T1000 (cell line): Measurements from ENCODE around the gene MAT2B.

Experiments used
- DNase-seq: peaks from one replicate; lab custom pipeline; 2025; ENCODE audit warnings: mixed read lengths; lab: John Stamatoyannopoulos, UW

Gene MAT2B

DNA sequence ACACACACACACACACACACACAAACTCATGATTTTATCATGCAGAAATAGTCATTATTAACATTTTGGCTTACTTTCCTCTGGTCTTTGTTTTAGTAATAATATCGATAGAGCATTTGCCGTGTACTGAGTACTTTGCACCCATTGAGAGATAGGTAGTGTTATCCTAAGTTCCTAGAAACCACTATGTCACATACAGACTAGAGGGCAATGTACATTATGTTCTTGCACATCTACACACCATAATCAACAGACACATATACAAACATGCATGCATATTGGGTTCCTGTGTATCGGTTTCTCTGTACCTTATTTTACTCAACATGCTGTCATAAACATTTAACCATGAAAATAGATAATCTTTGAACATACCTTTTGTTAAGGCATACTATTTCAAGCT is 45.7 kb downstream of the MAT2B start:
- DNase-seq = no peak

DNA sequence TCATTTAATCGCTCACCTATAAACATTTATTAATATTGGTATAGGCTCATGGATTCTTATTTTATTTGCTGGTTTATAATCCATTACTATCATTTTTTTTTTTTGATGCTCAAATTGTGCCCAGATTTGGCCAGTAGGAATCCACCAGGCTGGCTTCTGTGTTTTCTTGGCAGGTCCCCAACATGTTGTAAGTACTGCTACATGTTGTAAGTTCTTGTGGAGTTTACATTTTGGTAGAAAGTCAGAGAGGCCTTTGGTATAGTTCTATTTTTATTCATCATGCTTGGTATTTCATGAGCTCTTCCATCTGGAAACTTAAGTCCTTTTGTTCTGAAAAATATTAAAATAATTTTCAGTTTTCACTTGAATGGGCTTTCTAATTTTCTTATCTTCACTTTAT is 47.1 kb downstream of the MAT2B start:
- no peak for DNase-seq

DNA sequence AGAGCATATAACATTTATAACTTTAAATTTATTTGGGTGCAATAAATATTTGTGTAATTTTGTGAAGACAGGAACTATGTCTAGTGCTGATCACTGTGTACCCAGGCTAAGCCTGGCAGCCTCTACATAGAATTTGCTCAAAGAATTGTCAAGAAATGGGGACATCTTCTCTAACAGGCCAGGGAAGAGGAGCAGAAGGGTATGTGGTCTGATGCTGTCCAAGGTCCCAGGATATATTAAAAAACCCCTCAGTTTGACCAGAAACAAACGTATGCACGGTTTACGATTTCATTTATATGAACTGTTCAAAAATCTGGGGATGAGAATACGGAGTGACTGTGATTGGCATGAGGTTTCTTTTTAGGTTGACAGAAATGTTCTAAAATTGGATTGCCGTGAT is 55.9 kb downstream of the MAT2B start:
- no peak for DNase-seq

DNA sequence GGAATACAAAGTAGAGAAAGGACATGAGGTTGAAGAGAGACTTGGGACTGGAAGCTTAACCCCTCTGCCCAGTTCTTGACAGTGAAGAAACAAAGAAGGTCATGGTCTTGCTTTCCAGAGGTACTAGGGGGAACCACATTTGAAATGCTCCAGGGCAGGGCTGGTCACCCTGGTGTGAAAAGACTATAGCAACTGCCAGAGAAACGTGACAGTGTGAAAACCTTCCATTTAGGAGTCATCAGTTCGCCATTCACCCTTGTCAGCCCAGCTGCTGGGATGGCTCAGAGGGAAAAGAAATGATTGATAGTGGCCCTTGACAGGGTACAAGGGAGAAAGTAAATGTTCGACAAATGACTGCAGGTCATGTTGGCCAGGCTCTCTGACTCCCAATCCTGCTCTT is 56.7 kb downstream of the MAT2B start:
- no peak for DNase-seq

DNA sequence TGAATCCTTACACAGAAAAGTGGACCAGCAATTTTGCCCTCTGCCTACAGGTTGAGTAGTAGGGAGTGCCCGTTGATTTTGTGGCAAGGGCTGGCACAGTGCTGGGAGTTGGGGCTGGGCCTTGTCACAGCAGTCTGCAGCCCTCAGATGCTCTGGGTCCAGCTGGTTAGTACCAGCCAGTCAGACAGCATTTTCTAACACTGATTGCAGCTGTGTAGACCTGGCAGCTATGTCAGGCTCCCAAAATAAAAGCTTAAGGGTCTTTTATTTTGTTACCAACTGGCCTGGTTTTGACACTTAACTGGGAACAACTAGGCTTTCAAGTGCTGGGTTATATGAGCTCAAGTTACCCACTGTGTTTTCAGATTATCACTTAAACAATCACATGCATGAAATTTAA is 57.7 kb downstream of the MAT2B start:
- no peak for DNase-seq

DNA sequence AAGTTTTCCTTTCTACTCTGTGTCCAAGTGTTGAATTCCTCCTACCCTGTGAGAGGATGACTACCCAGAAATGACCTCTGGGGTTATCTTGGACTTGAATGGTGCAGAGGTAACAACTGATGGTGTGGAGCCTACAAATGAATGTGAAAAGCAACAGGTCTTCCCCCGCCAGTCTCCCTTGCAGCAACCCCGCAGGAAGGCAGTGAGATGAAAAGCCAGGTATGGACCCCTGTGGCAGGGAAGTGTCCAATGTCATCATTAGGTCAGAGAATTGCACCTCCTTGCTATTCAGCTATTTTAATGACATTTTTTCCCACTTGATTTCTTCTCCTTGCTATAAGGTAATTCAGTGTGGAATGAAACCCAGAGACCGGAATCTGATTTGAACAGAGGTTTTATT is 58.5 kb downstream of the MAT2B start:
- no peak for DNase-seq

DNA sequence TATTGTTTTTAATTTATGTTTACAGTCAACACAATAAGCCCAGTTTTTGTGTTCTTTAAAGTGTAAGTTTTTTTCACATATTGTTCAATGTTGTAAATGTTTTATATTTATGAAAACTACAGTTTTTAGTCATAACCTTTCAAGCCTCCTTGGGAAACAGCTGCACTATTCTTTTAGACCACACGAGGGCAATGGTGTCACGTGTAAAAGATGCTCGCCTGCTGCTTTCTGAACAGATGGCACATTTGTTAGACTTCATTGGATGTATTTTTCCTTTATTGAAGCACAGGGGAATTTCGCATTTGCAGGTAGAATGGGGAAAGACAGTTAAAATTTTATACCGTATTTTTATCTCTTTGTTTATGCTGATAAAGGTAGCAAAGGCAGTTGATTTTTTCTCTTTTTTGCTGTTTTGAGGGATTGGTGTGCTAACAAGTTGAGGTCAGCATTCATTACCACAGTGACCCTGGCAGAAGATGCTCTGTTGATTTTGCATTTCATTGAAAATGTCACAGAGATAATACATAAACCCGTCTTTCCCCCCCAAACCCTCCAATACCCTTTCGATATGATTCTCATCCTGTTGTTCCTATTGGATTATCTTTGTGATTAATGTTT is 59.0 kb downstream of the MAT2B start:
- DNase-seq = peak; percentile 21

DNA sequence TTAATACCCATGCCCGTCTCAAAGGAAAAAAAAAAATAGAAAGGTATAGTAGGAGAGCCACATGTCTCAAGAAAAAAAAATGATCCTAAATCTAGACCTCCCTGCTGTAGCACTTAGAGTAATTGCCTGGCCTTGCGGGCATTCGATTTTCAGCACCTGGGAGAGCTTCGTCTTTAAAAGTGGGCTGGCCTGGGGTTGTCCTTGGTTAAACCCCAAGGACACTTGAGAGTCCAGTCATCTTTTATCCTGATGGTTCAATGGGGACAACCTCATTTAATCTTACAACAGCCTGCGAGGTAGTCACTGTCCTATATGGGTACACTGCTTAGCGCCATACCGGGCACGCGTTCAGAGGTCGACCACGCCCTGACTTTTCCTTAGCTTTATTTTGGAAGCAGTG is 60.1 kb downstream of the MAT2B start:
- DNase-seq = no peak

DNA sequence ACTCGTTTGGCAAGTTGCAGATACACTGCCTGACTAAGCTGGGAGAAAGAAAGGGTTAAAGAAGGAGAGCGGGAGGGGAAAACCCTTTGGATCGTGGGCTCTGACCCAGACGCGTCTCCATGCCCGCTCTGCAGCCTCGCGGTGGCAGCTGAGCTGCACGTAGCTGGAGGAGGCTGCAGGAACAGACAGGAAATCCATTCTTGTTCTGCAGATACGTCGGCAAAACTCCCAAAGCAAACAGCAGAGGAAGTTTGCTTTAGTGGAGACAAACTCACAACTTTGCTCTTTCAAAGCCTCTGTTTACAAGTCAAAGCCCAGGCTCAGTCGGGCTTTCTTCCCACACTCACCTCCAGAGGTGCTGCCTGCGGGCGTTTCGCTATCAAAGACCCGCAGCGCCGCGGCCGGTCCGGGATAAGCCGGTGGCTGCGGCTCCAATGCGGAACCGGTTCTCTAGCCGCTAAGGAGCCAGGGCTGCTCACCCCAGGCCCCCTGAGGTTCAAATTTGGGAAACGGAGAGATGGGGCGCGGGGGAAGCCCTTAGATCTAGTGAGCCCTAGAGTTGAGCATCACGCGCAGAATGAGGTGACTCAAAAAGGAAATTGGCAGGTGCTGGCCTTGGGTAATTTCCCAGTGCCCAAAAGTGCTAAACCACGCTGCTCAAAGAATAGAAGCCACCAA is 60.7 kb downstream of the MAT2B start:
- no peak for DNase-seq

DNA sequence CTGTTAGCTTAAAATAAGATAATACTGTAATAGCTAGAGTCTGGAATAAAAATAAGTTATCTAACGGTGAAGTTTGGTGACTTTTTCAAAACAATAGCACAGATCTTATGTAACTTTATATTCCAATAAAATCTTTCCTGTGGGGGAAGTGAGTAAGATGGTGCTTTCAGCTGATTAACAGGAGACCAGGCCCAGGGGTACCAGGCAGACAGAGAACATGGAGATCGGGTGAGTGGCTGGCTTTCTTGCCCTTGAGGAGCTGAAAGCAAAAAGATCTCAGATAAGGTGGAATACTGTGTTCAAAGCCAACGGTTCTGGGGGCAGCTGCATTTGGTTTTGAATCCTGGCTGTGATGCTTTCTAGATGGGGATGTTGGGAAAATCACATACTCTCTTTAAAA is 61.3 kb downstream of the MAT2B start:
- DNase-seq = no peak

DNA sequence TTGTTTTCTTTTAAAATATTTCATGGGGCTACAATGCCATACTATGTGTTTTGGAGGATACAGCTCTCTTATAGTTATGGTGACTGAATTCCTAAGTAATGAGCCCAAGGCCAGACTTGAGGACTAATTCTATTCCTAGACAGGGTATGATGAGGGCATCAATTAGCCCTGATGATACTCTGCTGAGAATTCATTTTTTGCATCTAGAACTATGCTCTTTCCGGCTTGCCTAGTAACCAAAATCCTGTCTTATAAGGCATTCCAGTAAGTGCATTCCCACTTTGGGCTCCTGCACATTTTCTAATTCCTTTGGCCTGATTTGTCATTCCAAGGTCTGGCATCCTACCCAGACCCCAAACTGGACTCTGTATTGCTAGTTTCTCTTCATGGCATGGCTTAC is 62.4 kb downstream of the MAT2B start:
- no peak for DNase-seq
